CD4-positive, alpha-beta memory T cell (primary cell): ENCODE data around the gene TMEM92. TPM values are rescaled to one million over a fixed set of nuclear protein-coding genes. Genes with fewer than 3 reads are reported as not detected.
"Not testable (repeated sequence)": the region's sequence is repeated elsewhere in the genome, so short reads cannot be mapped to it uniquely, and the experiment has no call there.

Experiments
- CTCF ChIA-PET: fragments of 350-600 bp; sonication (Branson Sonifier 250); formaldehyde crosslinking; loops from one replicate; lab custom pipeline; 2021; ENCODE audit warnings: inconsistent platforms; ENCODE audit not compliant: partially characterized antibody; lab: Charles Lee
- POLR2A ChIA-PET: fragments of 350-600 bp; sonication (Branson Sonifier 250); formaldehyde crosslinking; loops from one replicate; lab custom pipeline; 2021; ENCODE audit not compliant: partially characterized antibody; lab: Charles Lee
- DNase-seq, 5 donors: peaks; one replicate each; pipeline versions ENCODE4 v3.0.0 to v3.0.0-alpha.2; 2020 to 2022; ENCODE audit warnings: mixed read lengths in 1 of 5
- H3K27ac ChIP-seq: one replicate; pipeline ENCODE4 v1.7.0; 2013; ENCODE audit warnings: low read depth, low read length
- H3K27me3 ChIP-seq: 2 replicates; pipeline ENCODE4 v1.7.0; 2013; ENCODE audit warnings: mild to moderate bottlenecking, low read length, moderate library complexity; ENCODE audit not compliant: insufficient read depth
- H3K36me3 ChIP-seq: 2 replicates; pipeline ENCODE4 v1.7.0; 2013; ENCODE audit warnings: mild to moderate bottlenecking, low read length, moderate library complexity; ENCODE audit not compliant: insufficient read depth
- H3K4me1 ChIP-seq: 2 replicates; pipeline ENCODE4 v1.7.0; 2013; ENCODE audit warnings: mild to moderate bottlenecking, low read length, moderate library complexity; ENCODE audit not compliant: insufficient read depth
- H3K4me3 ChIP-seq, 2 donors: one replicate each; pipeline ENCODE4 v1.7.0; 2013; ENCODE audit warnings: low read length in 2 of 2, mild to moderate bottlenecking in 1 of 2
- H3K9me3 ChIP-seq, 2 donors: one replicate each; pipeline ENCODE4 v1.7.0; 2013; ENCODE audit warnings: low read length in 2 of 2, control low read depth in 1 of 2; ENCODE audit not compliant: control insufficient read depth in 1 of 2
- H3K27ac Mint-ChIP-seq, 7 donors: one replicate each; pipeline ENCODE4 v1.8.0; 2020 to 2021; ENCODE audit warnings: mixed read lengths in 7 of 7, mild to moderate bottlenecking in 6 of 7, inconsistent platforms in 3 of 7, moderate library complexity in 3 of 7
- H3K27me3 Mint-ChIP-seq, 2 donors: one replicate each; pipeline ENCODE4 v1.8.0; 2020 to 2021; ENCODE audit warnings: mixed read lengths in 2 of 2
- H3K36me3 Mint-ChIP-seq, 2 donors: one replicate each; pipeline ENCODE4 v1.8.0; 2020 to 2021; ENCODE audit warnings: mixed read lengths in 2 of 2, inconsistent platforms in 1 of 2, mild to moderate bottlenecking in 1 of 2
- H3K4me1 Mint-ChIP-seq, 4 donors: one replicate each; pipeline ENCODE4 v1.8.0; 2020 to 2021; ENCODE audit warnings: mixed read lengths in 4 of 4, mild to moderate bottlenecking in 1 of 4
- H3K4me3 Mint-ChIP-seq, 8 donors: one replicate each; pipeline ENCODE4 v1.8.0; 2020 to 2021; ENCODE audit warnings: mixed read lengths in 8 of 8, mild to moderate bottlenecking in 7 of 8, moderate library complexity in 6 of 8, inconsistent platforms in 3 of 8
- H3K9me3 Mint-ChIP-seq, 8 donors: one replicate each; pipeline ENCODE4 v1.8.0; 2020 to 2021; ENCODE audit warnings: mixed read lengths in 8 of 8, mild to moderate bottlenecking in 5 of 8, inconsistent platforms in 3 of 8, moderate library complexity in 1 of 8
- intact Hi-C: fragments of 100-400 bp; cut with micrococcal nuclease; formaldehyde crosslinking; loops from one replicate; pipeline ENCODE4 v1.15.1; 2023
- polyA plus RNA-seq, 2 donors: library from polyadenylated mRNA; unstranded; fragments of 300-500 nt; fragmentation: Illumina TruSeq; gene quantifications; one replicate each; pipeline ENCODE4 v1.2.3, GENCODE V29; 2021
- total RNA-seq, 2 experiments: library from RNA; stranded (reverse); gene quantifications; one replicate each; pipeline ENCODE4 v1.2.3, GENCODE V29; 2021

TMEM92 gene
- total and polyA plus RNA-seq, 4 experiments from 2014 or later: not detected

GRCh38 chr17:50268743-50269275 lies 5.5 kb upstream of the TMEM92 start:
- ChIA-PET POLR2A (no interaction called here), CTCF (interaction anchor here (1.3 to 11.2 kb wide), 2 partner anchors 67 to 154 kb away, joined by 3 to 90 read pairs; partner anchors contain the start of gene COL1A1)
- peaks cover 4% of the 10 kb centered on the region for H3K27me3 ChIP-seq
- H3K4me3 ChIP-seq: no peak overlapping the region
- no peak for DNase-seq
- Mint-ChIP-seq H3K27me3 (peaks cover 4 to 6% of the 10 kb centered on the region in 2 donors), H3K4me1 (peaks cover 4 to 8% (median 7%) of the 10 kb centered on the region in 4 donors), H3K36me3 (no peaks in the 10 kb centered on the region), H3K9me3 (peaks cover 0 to 1% (median 0%) of the 10 kb centered on the region in 8 donors), H3K27ac (no peak overlapping the region), H3K4me3 (no peak overlapping the region)
- H3K9me3 ChIP-seq: no peaks in the 10 kb centered on the region
- no peaks in the 10 kb centered on the region for H3K36me3 ChIP-seq
- intact Hi-C loops: no loop called here
- H3K4me1 ChIP-seq: peaks cover 4% of the 10 kb centered on the region
- H3K27ac ChIP-seq: no peak overlapping the region

DNA sequence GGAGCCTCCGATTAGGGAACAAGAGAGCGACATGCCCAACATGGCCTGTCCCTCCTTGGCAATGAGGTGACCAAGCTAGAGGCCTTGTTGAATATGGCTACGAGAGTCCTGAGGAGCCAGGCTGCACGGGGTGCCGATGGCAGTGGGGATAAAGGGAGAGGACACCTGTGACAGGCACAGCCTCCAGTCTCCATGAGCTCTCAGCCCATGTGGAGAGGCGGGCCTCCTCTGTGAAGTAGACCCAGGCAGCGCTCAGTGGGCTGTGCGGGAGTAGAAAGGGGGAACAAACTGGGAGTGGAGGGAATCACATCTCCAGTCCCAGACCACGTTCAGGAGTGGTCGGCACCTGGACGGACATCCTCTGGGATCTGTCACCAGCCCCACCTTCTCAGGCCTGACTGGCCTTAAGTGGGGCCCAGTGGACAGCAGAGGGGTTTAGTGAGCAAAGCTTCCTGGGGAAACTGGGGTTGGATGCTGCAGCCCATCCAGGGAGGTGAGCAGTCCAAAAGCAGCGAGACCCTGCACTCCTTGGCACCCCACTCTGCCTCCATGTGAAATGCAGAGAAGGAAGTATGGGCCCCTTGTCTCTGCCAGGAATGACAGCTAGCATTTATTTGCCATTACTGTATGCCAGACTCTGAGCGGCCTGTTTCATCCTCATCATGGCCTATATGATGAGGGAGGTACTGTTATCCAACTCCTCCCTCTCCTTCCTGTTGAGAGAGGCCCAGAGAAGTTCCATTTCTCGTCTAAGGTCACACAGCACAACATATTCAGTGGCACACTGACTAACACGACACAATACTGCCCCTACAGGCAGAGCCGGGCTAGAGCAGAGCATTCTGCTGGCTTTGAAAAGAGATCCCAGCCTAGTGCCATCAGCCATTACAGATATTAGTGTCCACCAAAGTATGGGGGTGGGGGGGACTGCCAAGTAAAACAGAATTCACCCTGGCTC lies 4.5 kb upstream of the TMEM92 start:
- Mint-ChIP-seq H3K4me3 (no peak overlapping the region), H3K9me3 (peaks cover 0 to 1% (median 0%) of the 10 kb centered on the region in 8 donors), H3K27me3 (peaks cover 6 to 11% of the 10 kb centered on the region in 2 donors), H3K36me3 (no peaks in the 10 kb centered on the region), H3K4me1 (peaks cover 6 to 8% (median 7%) of the 10 kb centered on the region in 4 donors), H3K27ac (no peak overlapping the region)
- peak; percentile 33 to 53 (median 42) for DNase-seq
- intact Hi-C loops: no loop called here
- no peak overlapping the region for H3K4me3 ChIP-seq
- no peaks in the 10 kb centered on the region for H3K36me3 ChIP-seq
- H3K27ac ChIP-seq: no peak overlapping the region
- ChIA-PET POLR2A (no interaction called here), CTCF (interaction anchor here (1.3 to 11.2 kb wide), 4 partner anchors 25 to 155 kb away, joined by 3 to 90 read pairs (median 6); partner anchors contain the start of gene COL1A1)
- no peaks in the 10 kb centered on the region for H3K9me3 ChIP-seq
- peaks cover 4% of the 10 kb centered on the region for H3K4me1 ChIP-seq
- H3K27me3 ChIP-seq: peaks cover 4% of the 10 kb centered on the region

DNA sequence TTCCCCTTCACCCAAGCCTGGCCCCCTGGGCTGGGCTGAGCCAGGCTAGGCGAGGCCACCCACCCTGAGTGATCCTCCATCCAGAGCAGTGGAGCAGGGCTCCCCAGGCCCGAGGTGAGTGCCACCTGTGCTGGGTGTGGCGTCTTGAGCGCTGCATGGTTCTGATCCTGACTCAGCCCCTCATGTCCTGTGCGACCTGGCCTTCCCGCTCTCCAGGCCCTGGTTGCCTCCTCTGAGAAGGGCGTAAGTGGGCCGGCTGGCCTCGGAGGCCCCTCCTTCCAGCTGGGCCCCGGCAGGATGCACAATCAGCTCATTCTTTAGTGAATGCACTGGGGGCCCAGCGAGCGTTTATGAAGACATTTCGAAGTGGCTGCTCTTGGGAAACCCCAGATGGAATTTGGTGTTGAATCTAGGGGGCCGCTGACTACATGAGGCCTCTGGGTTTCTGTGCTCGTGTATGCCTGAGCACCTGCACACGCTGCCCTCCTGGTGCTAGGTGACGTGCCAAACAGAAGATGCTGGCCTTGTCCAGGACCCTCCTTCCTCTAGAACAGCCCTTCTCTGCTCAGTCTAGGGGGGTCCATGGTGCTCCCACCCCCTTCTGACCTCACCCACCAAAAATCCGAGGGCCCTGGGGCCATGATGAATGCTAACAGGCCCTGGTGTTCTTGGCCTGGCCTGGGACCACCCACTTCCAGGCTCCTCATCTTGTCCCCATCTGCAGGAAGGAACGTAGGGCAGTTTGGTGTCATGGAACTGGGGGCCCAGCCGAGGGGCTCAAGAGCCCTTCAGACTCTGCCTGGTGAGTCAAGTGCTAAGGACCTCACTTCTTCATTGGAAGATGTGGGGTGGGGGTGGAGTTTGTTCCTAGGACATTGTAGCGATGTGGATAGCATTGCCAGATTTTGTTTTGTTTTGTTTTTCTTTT lies 3.6 kb upstream of the TMEM92 start:
- no peaks in the 10 kb centered on the region for H3K9me3 ChIP-seq
- intact Hi-C loops: no loop called here
- H3K27me3 Mint-ChIP-seq: peaks cover 10 to 19% of the 10 kb centered on the region in 2 donors
- H3K36me3 ChIP-seq: no peaks in the 10 kb centered on the region
- peaks cover 4% of the 10 kb centered on the region for H3K4me1 ChIP-seq
- H3K27ac ChIP-seq: no peak overlapping the region
- no peak for DNase-seq
- peaks cover 4% of the 10 kb centered on the region for H3K27me3 ChIP-seq
- H3K4me1 Mint-ChIP-seq: peaks cover 6 to 7% (median 7%) of the 10 kb centered on the region in 4 donors
- CTCF ChIA-PET: interaction anchor here (1.1 to 11.2 kb wide), 4 partner anchors 10 to 68 kb away, joined by 3 to 90 read pairs (median 6); partner anchors contain the start of gene COL1A1
- no peak overlapping the region for H3K4me3 Mint-ChIP-seq
- no peaks in the 10 kb centered on the region for H3K36me3 Mint-ChIP-seq
- POLR2A ChIA-PET: no interaction called here
- H3K9me3 Mint-ChIP-seq: peaks cover 0 to 1% (median 0%) of the 10 kb centered on the region in 8 donors
- H3K4me3 ChIP-seq: no peak overlapping the region
- H3K27ac Mint-ChIP-seq: no peak overlapping the region

DNA sequence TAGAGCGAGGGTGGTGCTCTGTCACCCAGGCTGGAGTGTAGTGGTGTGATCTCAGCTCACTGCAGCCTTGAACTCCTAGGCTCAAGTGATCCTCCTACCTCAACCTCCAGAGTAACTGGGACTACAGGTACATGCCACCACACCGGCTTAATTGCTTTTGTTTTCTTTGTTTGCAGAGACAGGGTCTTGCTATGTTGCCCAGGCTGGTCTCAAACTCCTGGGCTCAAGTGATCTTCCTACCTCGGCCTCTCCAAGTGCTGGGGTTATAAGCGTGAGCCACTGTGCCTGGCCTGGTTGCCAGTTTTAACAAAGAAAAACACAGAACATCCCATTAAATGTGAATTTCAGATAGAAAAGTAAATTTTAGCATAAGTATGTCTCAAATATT lies 2.9 kb upstream of the TMEM92 start:
- intact Hi-C loops, POLR2A ChIA-PET, H3K4me1 ChIP-seq, DNase-seq, H3K9me3 Mint-ChIP-seq, H3K4me3 Mint-ChIP-seq, H3K27ac Mint-ChIP-seq, H3K4me1 Mint-ChIP-seq, H3K36me3 Mint-ChIP-seq, H3K27me3 ChIP-seq, H3K27ac ChIP-seq, H3K4me3 ChIP-seq, H3K9me3 ChIP-seq, H3K36me3 ChIP-seq: not testable (repeated sequence)
- H3K27me3 Mint-ChIP-seq: peaks cover 9 to 21% of the 10 kb centered on the region in 2 donors
- CTCF ChIA-PET: interaction anchor here (0.9 to 11.2 kb wide), 8 partner anchors 8 to 243 kb away, joined by 3 to 90 read pairs (median 3); partner anchors contain the start of gene COL1A1

DNA sequence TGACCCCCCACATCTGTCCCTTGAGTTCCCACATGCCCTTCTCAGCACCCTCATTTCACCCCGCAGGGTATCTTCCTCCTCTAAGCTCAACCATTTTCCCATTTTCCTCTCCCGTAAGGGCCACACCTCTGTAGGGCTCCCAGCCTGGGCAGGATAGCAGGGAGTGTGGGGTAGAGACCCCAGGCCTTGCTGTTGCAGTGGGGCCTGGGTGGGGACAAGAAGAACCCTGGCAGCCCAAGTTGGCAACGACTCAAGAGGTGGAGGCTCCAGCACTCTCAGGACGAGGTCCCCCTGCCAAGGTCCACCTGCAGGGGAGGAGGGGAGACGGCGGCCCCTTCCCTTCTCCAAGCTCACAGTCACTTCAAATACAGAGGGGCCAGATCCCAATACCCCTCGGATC lies 2.0 kb upstream of the TMEM92 start:
- DNase-seq: no peak
- Mint-ChIP-seq H3K36me3 (no peaks in the 10 kb centered on the region), H3K27me3 (peaks cover 10 to 28% of the 10 kb centered on the region in 2 donors), H3K4me3 (peak overlapping the region in 5 of 8 donors; percentile 61 to 90 (median 80)), H3K4me1 (peaks cover 5 to 7% (median 7%) of the 10 kb centered on the region in 4 donors), H3K9me3 (peaks cover 0 to 1% (median 0%) of the 10 kb centered on the region in 8 donors), H3K27ac (peak overlapping the region in 1 of 7 donors; percentile 7)
- ChIA-PET CTCF (interaction anchor here (0.9 to 11.2 kb wide), 8 partner anchors 9 to 244 kb away, joined by 3 to 90 read pairs (median 3); partner anchors contain the start of gene COL1A1), POLR2A (no interaction called here)
- Histone ChIP-seq H3K4me3 (no peak overlapping the region), H3K27me3 (peaks cover 4% of the 10 kb centered on the region), H3K36me3 (no peaks in the 10 kb centered on the region), H3K27ac (no peak overlapping the region), H3K4me1 (peaks cover 4% of the 10 kb centered on the region), H3K9me3 (no peaks in the 10 kb centered on the region)
- intact Hi-C loops: no loop called here

DNA sequence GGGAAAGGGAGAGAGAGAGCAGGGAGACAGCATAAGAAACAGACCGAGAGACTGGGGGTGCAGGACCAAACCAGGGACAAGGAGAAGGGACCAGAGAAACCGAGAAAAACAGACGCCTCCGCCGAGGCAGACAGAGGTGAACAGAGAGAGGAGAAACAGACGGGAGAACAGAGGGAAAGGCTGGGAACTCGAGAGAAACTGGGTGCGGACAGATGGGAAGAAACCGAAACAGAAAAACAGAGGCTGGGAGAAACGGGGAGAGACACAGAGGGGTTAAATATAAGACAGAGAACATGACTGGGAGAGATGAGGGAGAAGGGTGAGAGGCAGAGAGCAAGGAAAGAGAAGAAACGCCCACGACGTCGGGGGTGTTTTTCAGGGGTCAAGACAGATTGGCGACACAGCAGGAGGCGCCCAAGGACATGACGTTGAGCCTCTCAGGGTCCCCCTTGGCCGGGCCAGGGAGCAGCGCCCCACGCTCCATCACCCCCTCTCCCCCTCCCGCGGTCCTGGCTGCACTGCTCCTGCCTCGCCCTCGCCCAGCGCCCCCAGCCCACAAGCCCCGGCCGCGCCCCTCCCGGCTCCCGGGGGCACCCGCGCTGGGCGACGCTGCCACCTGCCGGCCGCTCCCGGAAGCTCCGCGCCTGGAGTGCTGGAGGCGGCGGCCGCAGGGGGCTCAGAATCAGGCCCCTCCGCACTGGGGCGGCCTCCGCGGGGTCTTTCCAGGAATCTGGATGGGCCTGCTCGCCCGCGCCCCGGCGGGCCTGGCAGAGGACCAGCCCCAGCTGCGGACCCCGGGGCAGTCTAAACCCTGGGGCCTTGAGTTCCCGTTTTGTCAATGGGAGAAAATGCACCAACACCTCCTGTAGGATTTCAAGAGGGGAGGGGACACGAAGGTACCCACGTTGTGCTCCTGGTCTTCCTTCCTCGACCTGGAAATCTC lies 1.3 kb upstream of the TMEM92 start:
- POLR2A ChIA-PET: no interaction called here
- peaks cover 0 to 1% (median 0%) of the 10 kb centered on the region in 8 donors for H3K9me3 Mint-ChIP-seq
- DNase-seq: peak in 4 of 5 donors; percentile 29 to 60 (median 44)
- peak overlapping the region; percentile 61 to 90 (median 80) for H3K4me3 Mint-ChIP-seq
- Histone ChIP-seq H3K27me3 (peaks cover 4% of the 10 kb centered on the region), H3K4me3 (no peak overlapping the region), H3K36me3 (no peaks in the 10 kb centered on the region), H3K4me1 (peaks cover 4% of the 10 kb centered on the region), H3K27ac (no peak overlapping the region), H3K9me3 (no peaks in the 10 kb centered on the region)
- peaks cover 5 to 7% (median 7%) of the 10 kb centered on the region in 4 donors for H3K4me1 Mint-ChIP-seq
- peak overlapping the region in 4 of 7 donors; percentile 7 to 91 (median 64) for H3K27ac Mint-ChIP-seq
- intact Hi-C loops: loop anchor here (1.0 kb wide), 3 partner anchors 24 to 179 kb away; no protein-coding TSS in a partner anchor
- CTCF ChIA-PET: interaction anchor here (1.1 to 11.2 kb wide), 8 partner anchors 7 to 156 kb away, joined by 3 to 90 read pairs (median 4); partner anchors contain the start of gene COL1A1
- H3K36me3 Mint-ChIP-seq: no peaks in the 10 kb centered on the region
- H3K27me3 Mint-ChIP-seq: peaks cover 11 to 30% of the 10 kb centered on the region in 2 donors
